Measurements from ENCODE around the gene NMB. TPM values are rescaled to one million over a fixed set of nuclear protein-coding genes. Genes with fewer than 3 reads are reported as not detected.

NMB gene
- total RNA-seq, 4 donors from 2014 or later = 12.9 to 43.4 (median 23.5) TPM

- Histone ChIP-seq H3K4me1 (peaks cover 20 to 35% of the 10 kb centered on the region in 2 donors), H3K27me3 (no peaks in the 10 kb centered on the region), H3K9me3 (no peaks in the 10 kb centered on the region), H3K36me3 (peaks cover 8 to 19% of the 10 kb centered on the region in 2 donors), H3K4me3 (replicated peaks in 1 of 3) (peak within 1 kb of the TSS; percentile 77 to 94 (median 80)), H3K27ac (peak within 1 kb of the TSS; percentile 62 to 88 (median 83))
- intact Hi-C loops (cut with DNase I) = loop anchor here (10.0 kb wide), 1 partner anchor 91 kb away; the partner anchor contains the start of gene ZNF592
- TF ChIP-seq POLR2A (IDR thresholded peaks at IDR 0.05) (peak in 1 of 2 donors; percentile 91), CTCF (IDR thresholded peaks at IDR 0.05) (no peak)
- WGBS, 2 donors = 0 to 1% methylated on average over 11 to 24 of the region's 49 CpGs
- DNase-seq = peak; percentile 97 to 98
These were observed 3.9 kb downstream of the NMB start, which contains the start of gene WDR73 for GRCh38 chr15:84653910-84654688. Gene WDR73, minus strand, starts transcription at chr15:84654283. Its CDS starts 9 bp downstream, at chr15:84654274.

GRCh38 chr15:84653584-84653909 is 4.5 kb downstream of the NMB start:
- Histone ChIP-seq H3K4me3 (replicated peaks in 1 of 3) (peak overlapping the region; percentile 77 to 94 (median 80)), H3K4me1 (peaks cover 18 to 35% of the 10 kb centered on the region in 2 donors), H3K9me3 (no peaks in the 10 kb centered on the region), H3K36me3 (peaks cover 8 to 20% of the 10 kb centered on the region in 2 donors), H3K27me3 (no peaks in the 10 kb centered on the region), H3K27ac (peak overlapping the region; percentile 62 to 88 (median 83))
- intact Hi-C loops (cut with DNase I) = loop anchor here (10.0 kb wide), 1 partner anchor 91 kb away; the partner anchor contains the start of gene ZNF592
- no peak for TF ChIP-seq POLR2A (IDR thresholded peaks at IDR 0.05)
- TF ChIP-seq CTCF (IDR thresholded peaks at IDR 0.05) = no peak
- WGBS, 2 donors = 7 to 24% methylated on average over 6 to 7 of the region's 7 CpGs
- peak in 1 of 2 donors; percentile 22 for DNase-seq

- intact Hi-C loops (cut with DNase I) = loop anchor here (10.0 kb wide), 1 partner anchor 95 kb away; the partner anchor contains the start of gene ZNF592
- Histone ChIP-seq H3K27ac (peak overlapping the region in 1 of 3 donors; percentile 2), H3K4me1 (peaks cover 13 to 32% of the 10 kb centered on the region in 2 donors), H3K4me3 (replicated peaks in 1 of 3) (no peak overlapping the region), H3K36me3 (peaks cover 42 to 56% of the 10 kb centered on the region in 2 donors), H3K27me3 (no peaks in the 10 kb centered on the region), H3K9me3 (no peaks in the 10 kb centered on the region)
- no peak for DNase-seq
- TF ChIP-seq CTCF (IDR thresholded peaks at IDR 0.05) (no peak), POLR2A (IDR thresholded peaks at IDR 0.05) (no peak)
- WGBS, 2 donors = 92 to 100% methylated on average over 2 of the region's 2 CpGs
These were observed 8.3 kb downstream of the NMB start for GRCh38 chr15:84649706-84650105.

- H3K9me3 ChIP-seq = no peaks in the 10 kb centered on the region
- 44 to 52% methylated on average over 3 of the region's 3 CpGs for WGBS, 2 donors
- no peak overlapping the region for H3K4me3 ChIP-seq (replicated peaks in 1 of 3)
- peaks cover 12 to 31% of the 10 kb centered on the region in 2 donors for H3K4me1 ChIP-seq
- peaks cover 47 to 63% of the 10 kb centered on the region in 2 donors for H3K36me3 ChIP-seq
- H3K27ac ChIP-seq = peak overlapping the region in 1 of 3 donors; percentile 2
- H3K27me3 ChIP-seq = no peaks in the 10 kb centered on the region
- intact Hi-C loops (cut with DNase I) = no loop called here
- DNase-seq = peak; percentile 92 to 94
- TF ChIP-seq CTCF (IDR thresholded peaks at IDR 0.05) (no peak), POLR2A (IDR thresholded peaks at IDR 0.05) (no peak)
These were observed 9.5 kb downstream of the NMB start for GRCh38 chr15:84648539-84648938.

- DNase-seq = no peak
- Histone ChIP-seq H3K4me3 (replicated peaks in 1 of 3) (no peak overlapping the region), H3K27me3 (no peaks in the 10 kb centered on the region), H3K4me1 (peaks cover 4 to 23% of the 10 kb centered on the region in 2 donors), H3K36me3 (peaks cover 54 to 71% of the 10 kb centered on the region in 2 donors), H3K9me3 (no peaks in the 10 kb centered on the region), H3K27ac (no peak overlapping the region)
- intact Hi-C loops (cut with DNase I) = no loop called here
- TF ChIP-seq CTCF (IDR thresholded peaks at IDR 0.05) (no peak), POLR2A (IDR thresholded peaks at IDR 0.05) (no peak)
These were observed 10.3 kb downstream of the NMB start for GRCh38 chr15:84647726-84648125.

Measured in thyroid gland (tissue), 4 donors.